Measurements from ENCODE around the gene GATA2.

Gene GATA2

DNA sequence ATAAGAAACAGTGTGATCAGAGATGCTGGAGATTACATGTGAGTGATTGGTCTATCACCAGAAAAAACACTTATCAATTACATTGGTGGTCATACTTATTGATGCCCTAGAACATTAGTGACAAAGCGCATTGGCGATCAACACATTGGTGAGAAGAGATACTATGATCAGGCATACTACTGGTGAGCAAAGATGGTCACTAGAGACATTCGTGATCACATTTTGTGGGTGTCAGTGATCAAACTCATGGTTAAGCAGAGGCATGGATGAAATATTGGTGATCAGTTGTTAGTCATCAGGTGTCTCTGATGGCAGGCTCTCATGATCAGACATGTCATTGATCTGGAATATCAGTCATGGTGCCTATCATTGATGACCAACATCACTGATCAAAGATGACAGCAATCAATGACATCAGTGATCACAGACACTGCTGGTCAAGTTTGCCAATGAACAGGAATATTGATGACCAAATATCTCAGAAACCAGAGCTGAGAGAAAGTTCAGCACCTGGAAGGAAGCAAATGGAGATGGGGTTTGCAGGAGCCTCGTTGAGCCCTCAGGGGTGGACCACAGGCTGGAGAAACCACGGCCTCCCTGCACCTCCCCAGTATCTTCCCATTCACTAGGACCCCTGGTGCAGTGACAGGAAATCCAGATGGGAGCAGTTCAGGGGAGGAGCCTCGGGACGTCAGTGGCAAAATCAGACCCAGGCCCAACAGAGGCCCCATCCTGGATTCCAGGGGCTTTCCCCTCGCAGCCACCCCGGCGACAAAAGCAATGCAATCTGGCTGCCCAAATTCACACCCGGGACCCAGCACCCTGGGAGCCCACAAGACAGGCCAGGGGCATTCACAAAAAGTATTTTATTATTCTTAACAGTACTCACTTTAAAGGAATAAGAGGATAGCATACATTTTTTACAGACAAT, 14.2 kb downstream of the GATA2 start:
- no peak overlapping the region for H3K4me3 ChIP-seq (ENCODE audit: low read depth, low read length)
- no peak overlapping the region for H3K27ac ChIP-seq
- no peak overlapping the region for H3K9ac ChIP-seq
- H3K4me1 ChIP-seq: no peaks in the 10 kb centered on the region
- no peak for TF ChIP-seq CTCF (IDR thresholded peaks at IDR 0.05)
- no peak overlapping the region for H3K4me2 ChIP-seq (ENCODE audit: low read length)
- no peak overlapping the region for H2AFZ ChIP-seq
- no peaks in the 10 kb centered on the region for H3K36me3 ChIP-seq (ENCODE audit: control insufficient read depth, insufficient read depth, low read length)
- H3K27me3 ChIP-seq (ENCODE audit: control insufficient read depth, insufficient read depth, low read length): no peaks in the 10 kb centered on the region
- H3K9me3 ChIP-seq (ENCODE audit: control insufficient read depth, low read length): no peaks in the 10 kb centered on the region
- H3K79me2 ChIP-seq: no peaks in the 10 kb centered on the region

DNA sequence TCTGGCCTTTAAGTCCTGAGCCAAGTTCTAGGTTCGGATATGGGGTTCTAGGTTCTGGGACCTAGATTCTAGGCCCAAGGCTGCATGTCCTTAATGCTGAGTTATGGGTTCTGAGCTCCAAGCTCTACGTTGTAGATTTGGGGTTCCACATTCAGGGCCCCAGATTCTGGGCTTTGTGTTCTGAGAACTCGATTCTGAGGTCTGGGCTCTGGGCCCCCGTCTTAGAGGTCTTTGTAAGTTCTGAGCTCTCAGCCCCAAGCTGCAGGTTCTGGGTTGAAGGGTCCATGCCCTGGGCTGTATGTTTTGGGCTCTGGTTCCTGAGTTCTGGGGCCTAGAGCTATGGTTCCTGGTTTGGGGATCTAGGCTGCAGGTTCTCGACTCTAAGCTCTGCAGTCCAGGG, 16.3 kb downstream of the GATA2 start:
- Histone ChIP-seq H3K9ac (no peak overlapping the region), H3K27me3 (ENCODE audit: control insufficient read depth, insufficient read depth, low read length) (no peaks in the 10 kb centered on the region), H3K4me2 (ENCODE audit: low read length) (no peak overlapping the region), H3K36me3 (ENCODE audit: control insufficient read depth, insufficient read depth, low read length) (no peaks in the 10 kb centered on the region), H3K79me2 (no peaks in the 10 kb centered on the region), H3K4me1 (no peaks in the 10 kb centered on the region), H2AFZ (no peak overlapping the region), H3K9me3 (ENCODE audit: control insufficient read depth, low read length) (no peaks in the 10 kb centered on the region), H3K27ac (no peak overlapping the region), H3K4me3 (ENCODE audit: low read depth, low read length) (no peak overlapping the region)
- no peak for TF ChIP-seq CTCF (IDR thresholded peaks at IDR 0.05)

GRCh38 chr3:128475355-128475754, 17.6 kb downstream of the GATA2 start:
- Histone ChIP-seq H3K36me3 (ENCODE audit: control insufficient read depth, insufficient read depth, low read length) (no peaks in the 10 kb centered on the region), H3K9ac (no peak overlapping the region), H3K27ac (no peak overlapping the region), H3K79me2 (no peaks in the 10 kb centered on the region), H3K27me3 (ENCODE audit: control insufficient read depth, insufficient read depth, low read length) (no peaks in the 10 kb centered on the region), H3K9me3 (ENCODE audit: control insufficient read depth, low read length) (no peaks in the 10 kb centered on the region), H3K4me1 (no peaks in the 10 kb centered on the region), H3K4me3 (ENCODE audit: low read depth, low read length) (no peak overlapping the region), H2AFZ (no peak overlapping the region), H3K4me2 (ENCODE audit: low read length) (no peak overlapping the region)
- no peak for TF ChIP-seq CTCF (IDR thresholded peaks at IDR 0.05)

DNA sequence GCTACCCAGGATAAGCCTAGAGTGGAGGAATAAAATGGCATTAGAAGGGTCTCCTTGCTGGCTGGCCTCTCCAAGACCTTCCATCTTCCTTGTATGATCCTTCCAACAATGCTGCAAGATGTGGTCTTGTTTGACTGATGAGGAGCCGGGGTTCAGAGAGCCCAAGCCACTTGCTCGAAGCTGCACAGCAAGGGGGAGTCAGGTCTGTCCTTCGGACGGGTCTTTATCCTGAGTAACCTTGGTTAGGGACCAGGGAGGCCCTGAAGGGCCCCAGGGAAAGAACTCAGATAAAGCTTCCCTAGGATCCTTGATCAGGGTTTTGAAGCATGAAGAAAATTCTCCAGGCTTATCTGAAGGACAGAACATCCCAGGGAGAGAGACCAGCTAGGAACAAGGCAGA, 19.3 kb downstream of the GATA2 start:
- no peaks in the 10 kb centered on the region for H3K9me3 ChIP-seq (ENCODE audit: control insufficient read depth, low read length)
- H3K4me1 ChIP-seq: no peaks in the 10 kb centered on the region
- no peak for TF ChIP-seq CTCF (IDR thresholded peaks at IDR 0.05)
- no peak overlapping the region for H3K4me3 ChIP-seq (ENCODE audit: low read depth, low read length)
- no peak overlapping the region for H3K4me2 ChIP-seq (ENCODE audit: low read length)
- no peaks in the 10 kb centered on the region for H3K27me3 ChIP-seq (ENCODE audit: control insufficient read depth, insufficient read depth, low read length)
- no peaks in the 10 kb centered on the region for H3K36me3 ChIP-seq (ENCODE audit: control insufficient read depth, insufficient read depth, low read length)
- H3K27ac ChIP-seq: no peak overlapping the region
- no peaks in the 10 kb centered on the region for H3K79me2 ChIP-seq
- H3K9ac ChIP-seq: no peak overlapping the region
- no peak overlapping the region for H2AFZ ChIP-seq

- no peaks in the 10 kb centered on the region for H3K27me3 ChIP-seq (ENCODE audit: control insufficient read depth, insufficient read depth, low read length)
- no peak for TF ChIP-seq CTCF (IDR thresholded peaks at IDR 0.05)
- H3K79me2 ChIP-seq: no peaks in the 10 kb centered on the region
Observed at GRCh38 chr3:128473180-128473519, 19.9 kb downstream of the GATA2 start.

More at GRCh38 chr3:128473180-128473519, 19.9 kb downstream of the GATA2 start:
- no peaks in the 10 kb centered on the region for H3K9me3 ChIP-seq (ENCODE audit: control insufficient read depth, low read length)
- H3K4me2 ChIP-seq (ENCODE audit: low read length): no peak overlapping the region
- H3K9ac ChIP-seq: no peak overlapping the region
- no peak overlapping the region for H2AFZ ChIP-seq
- H3K36me3 ChIP-seq (ENCODE audit: control insufficient read depth, insufficient read depth, low read length): no peaks in the 10 kb centered on the region
- H3K4me3 ChIP-seq (ENCODE audit: low read depth, low read length): no peak overlapping the region
- H3K4me1 ChIP-seq: no peaks in the 10 kb centered on the region
- H3K27ac ChIP-seq: no peak overlapping the region
